Medulla oblongata (tissue), 1 donor: Measurements from ENCODE around the gene BRIX1.
"Not testable (repeated sequence)": the region's sequence is repeated elsewhere in the genome, so short reads cannot be mapped to it uniquely, and the experiment has no call there.

Source experiments
- DNase-seq: peaks from one replicate; pipeline ENCODE4 v3.0.0-alpha.2; 2015; ENCODE audit errors: extremely low spot score

The BRIX1 gene

DNA sequence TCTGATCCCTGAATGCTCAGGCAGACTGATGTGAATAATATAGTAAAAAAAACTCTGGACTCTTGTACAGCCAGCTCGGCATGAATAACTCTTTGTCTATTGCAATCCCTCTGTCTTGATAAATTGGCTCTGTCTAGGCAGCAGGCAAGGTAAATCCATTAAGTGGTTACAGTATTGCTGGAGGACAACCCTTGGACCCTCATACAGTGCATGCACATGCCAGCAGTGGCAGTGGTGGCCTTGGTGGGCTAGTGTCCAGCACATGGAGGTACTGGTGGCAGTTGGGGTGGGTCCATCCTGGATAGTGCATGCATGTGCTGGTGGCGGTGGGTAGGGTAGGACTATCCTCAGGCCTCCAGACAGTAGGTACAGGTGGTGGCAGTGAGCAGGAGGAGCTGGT is 52.7 kb downstream of the BRIX1 start:
- DNase-seq: no peak

DNA sequence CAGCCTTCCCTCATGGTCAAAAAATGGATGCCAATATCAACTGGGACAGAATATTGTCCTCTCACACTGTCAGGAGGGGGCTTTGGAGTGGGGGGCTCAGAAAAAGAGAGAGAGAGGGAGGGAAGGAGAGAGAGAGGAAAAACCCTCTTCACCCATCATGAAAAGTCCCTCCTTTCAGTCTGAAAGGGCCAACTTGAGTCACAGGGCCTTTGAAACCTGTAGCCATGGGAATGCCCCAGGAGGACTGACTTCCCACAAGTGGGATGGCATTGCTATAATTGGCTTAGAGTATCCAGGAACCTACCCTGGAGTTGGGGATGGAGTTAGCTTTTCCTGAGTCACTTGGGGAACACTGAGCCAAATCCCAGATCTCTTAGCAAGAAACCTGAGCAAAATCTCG is 55.0 kb downstream of the BRIX1 start:
- DNase-seq: no peak

DNA sequence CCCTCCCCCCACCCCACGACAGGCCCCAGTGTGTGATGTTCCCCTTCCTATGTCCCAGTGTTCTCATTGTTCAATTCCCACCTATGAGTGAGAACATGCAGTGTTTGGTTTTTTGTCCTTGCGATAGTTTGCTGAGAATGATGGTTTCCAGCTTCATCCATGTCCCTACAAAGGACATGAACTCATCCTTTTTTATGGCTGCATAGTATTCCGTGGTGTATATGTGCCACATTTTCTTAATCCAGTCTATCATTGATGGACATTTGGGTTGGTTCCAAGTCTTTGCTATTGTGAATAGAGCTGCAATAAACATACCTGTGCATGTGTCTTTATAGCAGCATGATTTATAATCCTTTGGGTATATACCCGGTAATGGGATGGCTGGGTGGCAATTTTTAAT is 56.1 kb downstream of the BRIX1 start:
- not testable (repeated sequence) for DNase-seq
